Peyer's patch (tissue), 4 donors: ENCODE measurements around the gene MAD2L1.

Experiments used
- POLR2A ChIP-seq, 2 donors: fragments of 450-650 bp; IDR thresholded peaks; one replicate each; pipeline ENCODE4 v1.5.1; 2017; ENCODE audit warnings: antibody characterized with exemption in 2 of 2, mild to moderate bottlenecking in 2 of 2, moderate library complexity in 2 of 2
- TF ChIP-seq, protein P1 (sequence below), 6 experiments: fragments of 450-650 bp in 4 of 6; fragments of 200-600 bp in 2 of 6; sonication (generic) in 1 of 6; IDR thresholded peaks; one replicate each; pipeline ENCODE4 v1.5.1; 2017 to 2019; ENCODE audit warnings: antibody characterized with exemption in 6 of 6, mild to moderate bottlenecking in 3 of 6, moderate library complexity in 1 of 6

DNA sequence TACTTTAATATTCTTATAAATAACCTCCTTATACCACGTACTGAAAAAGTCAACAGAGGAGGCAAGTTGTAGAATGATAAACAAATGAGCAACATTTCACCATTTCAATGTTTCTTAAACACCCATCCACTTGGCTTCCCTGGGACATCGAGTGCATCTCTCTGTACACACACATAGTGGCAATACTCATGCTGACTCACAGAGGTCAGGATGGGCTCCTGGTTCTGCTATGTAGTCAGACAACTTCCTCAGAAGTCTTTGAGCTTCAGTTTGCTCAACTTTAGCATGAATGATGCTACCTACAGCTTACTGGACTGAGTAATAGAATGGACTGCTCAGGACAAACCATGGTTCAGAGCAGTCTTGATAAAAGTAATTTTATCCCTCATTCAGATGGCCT is 56.9 kb downstream of the MAD2L1 start:
- TF ChIP-seq, protein P1, sequence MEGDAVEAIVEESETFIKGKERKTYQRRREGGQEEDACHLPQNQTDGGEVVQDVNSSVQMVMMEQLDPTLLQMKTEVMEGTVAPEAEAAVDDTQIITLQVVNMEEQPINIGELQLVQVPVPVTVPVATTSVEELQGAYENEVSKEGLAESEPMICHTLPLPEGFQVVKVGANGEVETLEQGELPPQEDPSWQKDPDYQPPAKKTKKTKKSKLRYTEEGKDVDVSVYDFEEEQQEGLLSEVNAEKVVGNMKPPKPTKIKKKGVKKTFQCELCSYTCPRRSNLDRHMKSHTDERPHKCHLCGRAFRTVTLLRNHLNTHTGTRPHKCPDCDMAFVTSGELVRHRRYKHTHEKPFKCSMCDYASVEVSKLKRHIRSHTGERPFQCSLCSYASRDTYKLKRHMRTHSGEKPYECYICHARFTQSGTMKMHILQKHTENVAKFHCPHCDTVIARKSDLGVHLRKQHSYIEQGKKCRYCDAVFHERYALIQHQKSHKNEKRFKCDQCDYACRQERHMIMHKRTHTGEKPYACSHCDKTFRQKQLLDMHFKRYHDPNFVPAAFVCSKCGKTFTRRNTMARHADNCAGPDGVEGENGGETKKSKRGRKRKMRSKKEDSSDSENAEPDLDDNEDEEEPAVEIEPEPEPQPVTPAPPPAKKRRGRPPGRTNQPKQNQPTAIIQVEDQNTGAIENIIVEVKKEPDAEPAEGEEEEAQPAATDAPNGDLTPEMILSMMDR (IDR thresholded peaks at IDR 0.05), result no peak
- TF ChIP-seq POLR2A (IDR thresholded peaks at IDR 0.05), result no peak
